H1 (cell line): ENCODE results near the gene TDP2. TPM values are rescaled to one million over a fixed set of nuclear protein-coding genes. Genes with fewer than 3 reads are reported as not detected.

ENCODE experiments used
- CTCF ChIA-PET: fragments of 300-600 bp; sonication (Branson Sonifier 250); formaldehyde crosslinking; loops from one replicate; lab custom pipeline; 2021; ENCODE audit not compliant: partially characterized antibody; lab: Charles Lee
- POLR2A ChIA-PET: fragments of 300-600 bp; sonication (Branson Sonifier 250); formaldehyde crosslinking; loops from one replicate; lab custom pipeline; 2021; ENCODE audit warnings: inconsistent platforms; ENCODE audit not compliant: partially characterized antibody; lab: Charles Lee
- DNase-seq, 2 experiments: peaks; one replicate each; pipeline versions ENCODE4 v3.0.0 to v3.0.0-alpha.2; 2010 to 2022; ENCODE audit warnings: low spot score in 2 of 2, low read depth in 1 of 2, mixed read lengths in 1 of 2
- FAIRE-seq: peaks from 2 replicates; lab custom pipeline; 2011; peaks lifted over from hg19 to GRCh38; lab: Jason Lieb, UNC
- H2AFZ ChIP-seq: 2 replicates; pipeline ENCODE4 v1.8.1; 2012; ENCODE audit warnings: low read length, inconsistent platforms
- H2AK5ac ChIP-seq: 2 replicates; pipeline ENCODE4 v1.6.1; 2013; ENCODE audit warnings: low read depth, low read length
- H2BK120ac ChIP-seq: replicated peaks from 2 replicates; pipeline ENCODE3; 2013; ENCODE audit warnings: low read depth, low read length, inconsistent platforms
- H2BK12ac ChIP-seq: 2 replicates; pipeline ENCODE4 v1.6.1; 2013; ENCODE audit warnings: low read depth, low read length
- H2BK15ac ChIP-seq: 2 replicates; pipeline ENCODE4 v1.6.1; 2013; ENCODE audit warnings: low read length
- H2BK20ac ChIP-seq: 2 replicates; pipeline ENCODE4 v1.6.1; 2013; ENCODE audit warnings: low read length
- H2BK5ac ChIP-seq: 2 replicates; pipeline ENCODE4 v1.6.1; 2013; ENCODE audit warnings: low read depth, low read length
- H3K14ac ChIP-seq: 2 replicates; pipeline ENCODE4 v1.6.1; 2013; ENCODE audit warnings: inconsistent platforms; ENCODE audit not compliant: insufficient read length
- H3K18ac ChIP-seq: 2 replicates; pipeline ENCODE4 v1.6.1; 2013; ENCODE audit warnings: low read length; ENCODE audit errors: extremely low read depth
- H3K23ac ChIP-seq: 2 replicates; pipeline ENCODE4 v1.6.1; 2013; ENCODE audit warnings: inconsistent platforms; ENCODE audit not compliant: insufficient read length
- H3K23me2 ChIP-seq: 2 replicates; pipeline ENCODE4 v1.6.1; 2013; ENCODE audit warnings: low read depth, low read length
- H3K27ac ChIP-seq: 2 replicates; pipeline ENCODE4 v1.6.1; 2011; ENCODE audit warnings: low read depth, low read length, inconsistent platforms
- H3K27me3 ChIP-seq, 4 experiments: replicated peaks in 1 of 4; 1 replicate in 1 of 4; 2 replicates in 3 of 4; pipeline versions ENCODE4 v1.6.1 to v1.8.1; 2011 to 2013; ENCODE audit warnings: low read length in 3 of 4, mild to moderate bottlenecking in 3 of 4, inconsistent platforms in 2 of 4, mixed read lengths in 2 of 4, moderate library complexity in 1 of 4; ENCODE audit not compliant: control insufficient read depth in 3 of 4, insufficient read depth in 3 of 4; ENCODE audit errors: extremely low read depth in 1 of 4
- H3K36me3 ChIP-seq, 4 experiments: 2 replicates each; pipeline versions ENCODE4 v1.6.1 to v1.8.1; 2011 to 2013; ENCODE audit warnings: mild to moderate bottlenecking in 4 of 4, low read length in 3 of 4, moderate library complexity in 2 of 4, control low read depth in 1 of 4, inconsistent platforms in 1 of 4; ENCODE audit not compliant: insufficient read depth in 4 of 4, control insufficient read depth in 2 of 4
- H3K4ac ChIP-seq: replicated peaks from 2 replicates; pipeline ENCODE3; 2013; ENCODE audit warnings: low read length, low read depth, mixed read lengths, inconsistent platforms; ENCODE audit not compliant: insufficient read length
- H3K4me1 ChIP-seq, 4 experiments: replicated peaks in 1 of 4; 1 replicate in 1 of 4; 2 replicates in 3 of 4; pipeline versions ENCODE4 v1.6.1 to v1.8.1; 2011 to 2013; ENCODE audit warnings: low read length in 3 of 4, inconsistent platforms in 2 of 4, mixed read lengths in 1 of 4; ENCODE audit not compliant: insufficient read depth in 4 of 4, control insufficient read depth in 3 of 4
- H3K4me2 ChIP-seq, 2 experiments: 2 replicates each; pipeline versions ENCODE4 v1.6.1 to v1.8.1; 2011 to 2013; ENCODE audit warnings: low read depth in 2 of 2, low read length in 2 of 2, control low read depth in 1 of 2, inconsistent platforms in 1 of 2, mild to moderate bottlenecking in 1 of 2; ENCODE audit not compliant: insufficient read depth in 1 of 2
- H3K4me3 ChIP-seq, 4 experiments: fragments of 200-600, 300-600 bp in 1 of 4; sonication (generic), shearing (Covaris generic), sonication (Bioruptor Twin) in 1 of 4; 2 replicates each; pipeline versions ENCODE4 v1.5.1 to v1.8.1; 2011 to 2016; ENCODE audit warnings: low read length in 4 of 4, low read depth in 3 of 4, control low read depth in 2 of 4, inconsistent platforms in 2 of 4, mild to moderate bottlenecking in 2 of 4, mixed read lengths in 1 of 4, moderate library complexity in 1 of 4; ENCODE audit not compliant: insufficient read depth in 2 of 4; ENCODE audit errors: extremely low read depth in 1 of 4
- H3K56ac ChIP-seq: replicated peaks from 2 replicates; pipeline ENCODE3; 2013; ENCODE audit warnings: low read depth, mild to moderate bottlenecking, mixed read lengths, low read length, inconsistent platforms; ENCODE audit not compliant: insufficient read length
- H3K79me1 ChIP-seq: 2 replicates; pipeline ENCODE4 v1.6.1; 2013; ENCODE audit warnings: low read depth, low read length, control low read depth
- H3K79me2 ChIP-seq, 2 experiments: 2 replicates each; pipeline versions ENCODE4 v1.6.1 to v1.8.1; 2012 to 2013; ENCODE audit warnings: low read length in 2 of 2, mild to moderate bottlenecking in 2 of 2, inconsistent platforms in 1 of 2; ENCODE audit not compliant: insufficient read depth in 2 of 2, control insufficient read depth in 1 of 2
- H3K9ac ChIP-seq, 4 experiments: replicated peaks in 1 of 4; 1 replicate in 1 of 4; 2 replicates in 3 of 4; pipeline versions ENCODE4 v1.6.1 to v1.8.1; 2011 to 2013; ENCODE audit warnings: low read depth in 3 of 4, low read length in 3 of 4, control low read depth in 2 of 4, mild to moderate bottlenecking in 2 of 4, moderate library complexity in 2 of 4, inconsistent platforms in 1 of 4; ENCODE audit errors: extremely low read depth in 1 of 4
- H3K9me3 ChIP-seq, 2 experiments: 2 replicates each; pipeline versions ENCODE4 v1.6.1 to v1.8.1; 2012 to 2013; ENCODE audit warnings: mild to moderate bottlenecking in 2 of 2, moderate library complexity in 2 of 2, control low read depth in 1 of 2, inconsistent platforms in 1 of 2, low read depth in 1 of 2, low read length in 1 of 2, mixed read lengths in 1 of 2; ENCODE audit not compliant: insufficient read depth in 2 of 2
- H4K20me1 ChIP-seq, 2 experiments: replicated peaks in 1 of 2; 2 replicates each; pipeline versions ENCODE3 to v1.8.1; 2011 to 2013; ENCODE audit warnings: inconsistent platforms in 2 of 2, low read length in 2 of 2, mild to moderate bottlenecking in 1 of 2; ENCODE audit not compliant: insufficient read depth in 2 of 2, control insufficient read depth in 1 of 2
- H4K5ac ChIP-seq: 2 replicates; pipeline ENCODE4 v1.6.1; 2013; ENCODE audit warnings: low read length, low read depth, mixed read lengths, inconsistent platforms; ENCODE audit not compliant: insufficient read length
- H4K8ac ChIP-seq: 2 replicates; pipeline ENCODE4 v1.8.0; 2013; ENCODE audit warnings: mild to moderate bottlenecking, moderate library complexity, low read length, inconsistent platforms; ENCODE audit not compliant: insufficient read depth; ENCODE audit errors: extremely low read depth
- H4K91ac ChIP-seq: replicated peaks from 2 replicates; pipeline ENCODE3; 2013; ENCODE audit warnings: low read length, mixed read lengths, inconsistent platforms; ENCODE audit not compliant: insufficient read length
- CBX8 ChIP-seq: fragments of 300-800, 300-1000 bp; sonication (generic); IDR thresholded peaks from 2 replicates; pipeline ENCODE4 v1.7.1; 2016; ENCODE audit warnings: low read depth, low read length, borderline replicate concordance
- CHD1 ChIP-seq: IDR thresholded peaks from 2 replicates; pipeline ENCODE4 v1.6.1; 2012; ENCODE audit warnings: low read depth, low read length, improper control_type of control experiment
- EZH2 ChIP-seq: fragments of 200-600 bp; sonication (generic); IDR thresholded peaks from 2 replicates; pipeline ENCODE4 v1.7.1; 2012; ENCODE audit warnings: low read depth, mild to moderate bottlenecking, moderate library complexity, low read length, inconsistent platforms; ENCODE audit not compliant: severe bottlenecking
- FOSL1 ChIP-seq: IDR thresholded peaks from 2 replicates; pipeline ENCODE4 v1.6.1; 2011; ENCODE audit warnings: mild to moderate bottlenecking, low read depth, low read length, moderate library complexity; ENCODE audit not compliant: insufficient read depth
- GTF2F1 ChIP-seq: IDR thresholded peaks from 2 replicates; pipeline ENCODE4 v1.6.1; 2012; ENCODE audit warnings: low read depth, low read length, improper control_type of control experiment, borderline replicate concordance
- HDAC6 ChIP-seq: IDR thresholded peaks from one replicate; pipeline ENCODE4 v1.7.1; 2012; ENCODE audit warnings: low read depth, mild to moderate bottlenecking, inconsistent platforms, low read length, moderate library complexity
- KDM1A ChIP-seq: fragments of 200-600, 300-600 bp; sonication (generic); IDR thresholded peaks from 2 replicates; pipeline ENCODE4 v1.7.1; 2016; ENCODE audit warnings: mild to moderate bottlenecking, low read length, borderline replicate concordance
- NRF1 ChIP-seq: IDR thresholded peaks from 2 replicates; pipeline ENCODE4 v1.6.1; 2011; ENCODE audit warnings: mild to moderate bottlenecking, low read depth, low read length, improper control_type of control experiment
- SIX5 ChIP-seq: IDR thresholded peaks from 2 replicates; pipeline ENCODE4 v1.6.1; 2011; ENCODE audit warnings: mild to moderate bottlenecking, low read depth, low read length
- YY1 ChIP-seq: IDR thresholded peaks from 2 replicates; pipeline ENCODE4 v1.6.1; 2011; ENCODE audit warnings: low read depth, mild to moderate bottlenecking, low read length
- ZNF274 ChIP-seq: IDR thresholded peaks from 2 replicates; pipeline ENCODE4 v1.7.0; 2012; ENCODE audit warnings: low read length, borderline replicate concordance; ENCODE audit errors: extremely low read depth
- WGBS, 2 experiments: shearing (Covaris generic) in 1 of 2; methylation state at CpG; one replicate each; pipeline versions ENCODE4 v1.1.6 to v1.1.7; 2013 to 2015; ENCODE audit warnings: low lambda C conversion rate in 2 of 2, mixed read lengths in 2 of 2, inconsistent platforms in 1 of 2, low coverage in 1 of 2, missing lambda C conversion rate in 1 of 2; ENCODE audit not compliant: insufficient replicate concordance in 2 of 2, insufficient coverage in 1 of 2, insufficient read length in 1 of 2; ENCODE audit errors: extremely low coverage in 1 of 2, missing lambda C conversion rate in 1 of 2; 5-methylcytosine and 5-hydroxymethylcytosine counted together
- polyA plus RNA-seq, 7 experiments: library from polyadenylated mRNA; depleted of rRNA in 3 of 7; stranded (reverse) in 5 of 7; unstranded in 2 of 7; fragments of >200 nt in 5 of 7; fragments of 200-250 nt in 2 of 7; gene quantifications; 1 replicate in 5 of 7; 2 replicates in 1 of 7; 4 replicates in 1 of 7; pipeline versions ENCODE4 v1.2.1 to v1.2.3, GENCODE V29; 2011 to 2013; ENCODE audit warnings: missing spikeins in 2 of 7, mixed read lengths in 2 of 7
- total RNA-seq: library from RNA; stranded (reverse); fragmentation: NEBNext Ultra II Directional; extraction: Animal tissue kit (Norgen Biotek cat#: 25700); gene quantifications from 2 replicates; pipeline ENCODE4 v1.2.1, GENCODE V29; 2021

The TDP2 gene
- total and polyA plus RNA-seq, 2 of the 8 experiments (the other 6 are each of a cell fraction or from before 2014, with no cell fraction given), result 18.8 to 51.6 TPM

- H3K18ac ChIP-seq, result no peak overlapping the region
- H2BK12ac ChIP-seq, result no peak overlapping the region
Measured at GRCh38 chr6:24643920-24644319, 22.8 kb downstream of the TDP2 start.

More at GRCh38 chr6:24643920-24644319, 22.8 kb downstream of the TDP2 start:
- H2BK15ac ChIP-seq, result no peak overlapping the region
- H4K20me1 ChIP-seq, result no peaks in the 10 kb centered on the region
- ChIA-PET CTCF (interaction anchor here (0.8 to 1.1 kb wide), 2 partner anchors 43 to 120 kb away, joined by 3 to 7 read pairs; no protein-coding TSS in a partner anchor), POLR2A (no interaction called here)
- DNase-seq (no peak), FAIRE-seq (no peak)
- no peak overlapping the region for H3K9ac ChIP-seq
- H4K8ac ChIP-seq, result no peak overlapping the region
- H3K4me2 ChIP-seq, result no peak overlapping the region
- H2AK5ac ChIP-seq, result no peak overlapping the region
- no peak overlapping the region for H2BK20ac ChIP-seq
- no peaks in the 10 kb centered on the region for H3K79me2 ChIP-seq
- H3K27ac ChIP-seq, result no peak overlapping the region
- no peak overlapping the region for H3K14ac ChIP-seq
- peaks cover 5% of the 10 kb centered on the region for H3K23me2 ChIP-seq
- H3K56ac ChIP-seq, result no peak overlapping the region
- no peak overlapping the region for H4K91ac ChIP-seq
- no peaks in the 10 kb centered on the region for H3K79me1 ChIP-seq
- no peaks in the 10 kb centered on the region for H3K36me3 ChIP-seq
- no peak overlapping the region for H2BK120ac ChIP-seq
- no peak overlapping the region for H4K5ac ChIP-seq
- H3K23ac ChIP-seq, result no peak overlapping the region
- H3K4me1 ChIP-seq, result no peaks in the 10 kb centered on the region
- no peak overlapping the region for H2AFZ ChIP-seq
- H3K4me3 ChIP-seq, result no peak overlapping the region
- H3K4ac ChIP-seq, result no peak overlapping the region
- TF ChIP-seq GTF2F1 (no peak), ZNF274 (no peak), EZH2 (no peak), CBX8 (no peak), FOSL1 (no peak), HDAC6 (no peak), YY1 (no peak), KDM1A (no peak), NRF1 (no peak), CHD1 (no peak), SIX5 (no peak)
- H3K27me3 ChIP-seq, result no peaks in the 10 kb centered on the region; a peak in 1 of 7 replicates
- WGBS, 2 experiments, result 84% methylated on average over 7 of the region's 7 CpGs; no CpG with 5 or more reads in 1 of the 2 experiments
- no peak overlapping the region for H2BK5ac ChIP-seq
- H3K9me3 ChIP-seq, result no peaks in the 10 kb centered on the region
